Measurements from ENCODE around the gene EIF4A3.

Gene EIF4A3

GRCh38 chr17:80187515-80187941 lies 40.6 kb upstream of the EIF4A3 start:
- TF ChIP-seq PAX5 (IDR thresholded peaks at IDR 0.05; ENCODE audit: insufficient read depth, low read length, severe bottlenecking), result no peak
- TF ChIP-seq POU2F2 (IDR thresholded peaks at IDR 0.05; ENCODE audit: low read depth, low read length), result no peak
- TF ChIP-seq TAF1 (IDR thresholded peaks at IDR 0.05; ENCODE audit: low read depth, low read length), result no peak
- no peak for TF ChIP-seq SPI1 (IDR thresholded peaks at IDR 0.05; ENCODE audit: low read depth, low read length)
- TF ChIP-seq POLR2AphosphoS5 (IDR thresholded peaks at IDR 0.05; ENCODE audit: low read depth, low read length), result no peak
- TF ChIP-seq POLR2A (IDR thresholded peaks at IDR 0.05; ENCODE audit: low read depth, low read length), result no peak
- FAIRE-seq, result no peak
- no peak for DNase-seq (ENCODE audit: insufficient read length, low spot score)

- TF ChIP-seq TAF1 (IDR thresholded peaks at IDR 0.05; ENCODE audit: low read depth, low read length), result no peak
- TF ChIP-seq PAX5 (IDR thresholded peaks at IDR 0.05; ENCODE audit: insufficient read depth, low read length, severe bottlenecking), result no peak
- no peak for TF ChIP-seq SPI1 (IDR thresholded peaks at IDR 0.05; ENCODE audit: low read depth, low read length)
- no peak for TF ChIP-seq POU2F2 (IDR thresholded peaks at IDR 0.05; ENCODE audit: low read depth, low read length)
- TF ChIP-seq POLR2A (IDR thresholded peaks at IDR 0.05; ENCODE audit: low read depth, low read length), result no peak
- no peak for TF ChIP-seq POLR2AphosphoS5 (IDR thresholded peaks at IDR 0.05; ENCODE audit: low read depth, low read length)
- no peak for DNase-seq (ENCODE audit: insufficient read length, low spot score)
- FAIRE-seq, result no peak
Measured at GRCh38 chr17:80187090-80187489, 40.2 kb upstream of the EIF4A3 start.

- no peak for FAIRE-seq
- DNase-seq (ENCODE audit: insufficient read length, low spot score), result no peak
Measured at GRCh38 chr17:80185968-80186367, 39.0 kb upstream of the EIF4A3 start.

GRCh38 chr17:80184423-80184714 lies 37.4 kb upstream of the EIF4A3 start:
- no peak for DNase-seq (ENCODE audit: insufficient read length, low spot score)
- no peak for TF ChIP-seq TAF1 (IDR thresholded peaks at IDR 0.05; ENCODE audit: low read depth, low read length)
- TF ChIP-seq POLR2AphosphoS5 (IDR thresholded peaks at IDR 0.05; ENCODE audit: low read depth, low read length), result no peak
- no peak for TF ChIP-seq POU2F2 (IDR thresholded peaks at IDR 0.05; ENCODE audit: low read depth, low read length)
- TF ChIP-seq POLR2A (IDR thresholded peaks at IDR 0.05; ENCODE audit: low read depth, low read length), result no peak
- no peak for TF ChIP-seq PAX5 (IDR thresholded peaks at IDR 0.05; ENCODE audit: insufficient read depth, low read length, severe bottlenecking)
- TF ChIP-seq SPI1 (IDR thresholded peaks at IDR 0.05; ENCODE audit: low read depth, low read length), result no peak
- no peak for FAIRE-seq

More at GRCh38 chr17:80185968-80186367, 39.0 kb upstream of the EIF4A3 start:
- TF ChIP-seq PAX5 (IDR thresholded peaks at IDR 0.05; ENCODE audit: insufficient read depth, low read length, severe bottlenecking), result no peak
- no peak for TF ChIP-seq SPI1 (IDR thresholded peaks at IDR 0.05; ENCODE audit: low read depth, low read length)
- TF ChIP-seq POLR2AphosphoS5 (IDR thresholded peaks at IDR 0.05; ENCODE audit: low read depth, low read length), result no peak
- no peak for TF ChIP-seq POU2F2 (IDR thresholded peaks at IDR 0.05; ENCODE audit: low read depth, low read length)
- TF ChIP-seq POLR2A (IDR thresholded peaks at IDR 0.05; ENCODE audit: low read depth, low read length), result no peak
- no peak for TF ChIP-seq TAF1 (IDR thresholded peaks at IDR 0.05; ENCODE audit: low read depth, low read length)

- no peak for FAIRE-seq
- TF ChIP-seq PAX5 (IDR thresholded peaks at IDR 0.05; ENCODE audit: insufficient read depth, low read length, severe bottlenecking), result no peak
- TF ChIP-seq SPI1 (IDR thresholded peaks at IDR 0.05; ENCODE audit: low read depth, low read length), result no peak
- TF ChIP-seq POLR2AphosphoS5 (IDR thresholded peaks at IDR 0.05; ENCODE audit: low read depth, low read length), result no peak
- no peak for TF ChIP-seq POLR2A (IDR thresholded peaks at IDR 0.05; ENCODE audit: low read depth, low read length)
Measured at GRCh38 chr17:80183581-80184422, 36.9 kb upstream of the EIF4A3 start.

GRCh38 chr17:80182845-80183223 lies 35.9 kb upstream of the EIF4A3 start:
- FAIRE-seq (no peak), DNase-seq (ENCODE audit: insufficient read length, low spot score) (no peak)
- TF ChIP-seq SPI1 (IDR thresholded peaks at IDR 0.05; ENCODE audit: low read depth, low read length) (no peak), POLR2AphosphoS5 (IDR thresholded peaks at IDR 0.05; ENCODE audit: low read depth, low read length) (no peak), TAF1 (IDR thresholded peaks at IDR 0.05; ENCODE audit: low read depth, low read length) (no peak), PAX5 (IDR thresholded peaks at IDR 0.05; ENCODE audit: insufficient read depth, low read length, severe bottlenecking) (no peak), POU2F2 (IDR thresholded peaks at IDR 0.05; ENCODE audit: low read depth, low read length) (no peak), POLR2A (IDR thresholded peaks at IDR 0.05; ENCODE audit: low read depth, low read length) (no peak)

More at GRCh38 chr17:80183581-80184422, 36.9 kb upstream of the EIF4A3 start:
- DNase-seq (ENCODE audit: insufficient read length, low spot score), result no peak

GRCh38 chr17:80182118-80182844 lies 35.4 kb upstream of the EIF4A3 start:
- DNase-seq (ENCODE audit: insufficient read length, low spot score), result no peak
- FAIRE-seq, result no peak
- TF ChIP-seq PAX5 (IDR thresholded peaks at IDR 0.05; ENCODE audit: insufficient read depth, low read length, severe bottlenecking) (no peak), POLR2A (IDR thresholded peaks at IDR 0.05; ENCODE audit: low read depth, low read length) (no peak), SPI1 (IDR thresholded peaks at IDR 0.05; ENCODE audit: low read depth, low read length) (no peak), POLR2AphosphoS5 (IDR thresholded peaks at IDR 0.05; ENCODE audit: low read depth, low read length) (no peak), POU2F2 (IDR thresholded peaks at IDR 0.05; ENCODE audit: low read depth, low read length) (no peak), TAF1 (IDR thresholded peaks at IDR 0.05; ENCODE audit: low read depth, low read length) (no peak)

- FAIRE-seq, result no peak
- DNase-seq (ENCODE audit: insufficient read length, low spot score), result no peak
- TF ChIP-seq PAX5 (IDR thresholded peaks at IDR 0.05; ENCODE audit: insufficient read depth, low read length, severe bottlenecking), result no peak
- no peak for TF ChIP-seq POLR2A (IDR thresholded peaks at IDR 0.05; ENCODE audit: low read depth, low read length)
- TF ChIP-seq POLR2AphosphoS5 (IDR thresholded peaks at IDR 0.05; ENCODE audit: low read depth, low read length), result no peak
- no peak for TF ChIP-seq POU2F2 (IDR thresholded peaks at IDR 0.05; ENCODE audit: low read depth, low read length)
- TF ChIP-seq SPI1 (IDR thresholded peaks at IDR 0.05; ENCODE audit: low read depth, low read length), result no peak
- TF ChIP-seq TAF1 (IDR thresholded peaks at IDR 0.05; ENCODE audit: low read depth, low read length), result no peak
Measured at GRCh38 chr17:80181431-80181830, 34.5 kb upstream of the EIF4A3 start.

GRCh38 chr17:80180192-80180591 lies 33.3 kb upstream of the EIF4A3 start:
- DNase-seq (ENCODE audit: insufficient read length, low spot score) (no peak), FAIRE-seq (no peak)
- TF ChIP-seq SPI1 (IDR thresholded peaks at IDR 0.05; ENCODE audit: low read depth, low read length) (no peak), POLR2AphosphoS5 (IDR thresholded peaks at IDR 0.05; ENCODE audit: low read depth, low read length) (no peak), TAF1 (IDR thresholded peaks at IDR 0.05; ENCODE audit: low read depth, low read length) (no peak), POU2F2 (IDR thresholded peaks at IDR 0.05; ENCODE audit: low read depth, low read length) (no peak), PAX5 (IDR thresholded peaks at IDR 0.05; ENCODE audit: insufficient read depth, low read length, severe bottlenecking) (no peak), POLR2A (IDR thresholded peaks at IDR 0.05; ENCODE audit: low read depth, low read length) (no peak)
